HG02759 (cell line): ENCODE measurements around the gene RP9.
"Not testable (repeated sequence)": the region's sequence is repeated elsewhere in the genome, so short reads cannot be mapped to it uniquely, and the experiment has no call there.

Experiments
- ATAC-seq: cut with Tn5 transposase; IDR thresholded peaks from one replicate; pipeline ENCODE4 v1.9.1; 2021; ENCODE audit warnings: mild to moderate bottlenecking, moderate library complexity; ENCODE audit not compliant: unreplicated experiment

RP9 gene

DNA sequence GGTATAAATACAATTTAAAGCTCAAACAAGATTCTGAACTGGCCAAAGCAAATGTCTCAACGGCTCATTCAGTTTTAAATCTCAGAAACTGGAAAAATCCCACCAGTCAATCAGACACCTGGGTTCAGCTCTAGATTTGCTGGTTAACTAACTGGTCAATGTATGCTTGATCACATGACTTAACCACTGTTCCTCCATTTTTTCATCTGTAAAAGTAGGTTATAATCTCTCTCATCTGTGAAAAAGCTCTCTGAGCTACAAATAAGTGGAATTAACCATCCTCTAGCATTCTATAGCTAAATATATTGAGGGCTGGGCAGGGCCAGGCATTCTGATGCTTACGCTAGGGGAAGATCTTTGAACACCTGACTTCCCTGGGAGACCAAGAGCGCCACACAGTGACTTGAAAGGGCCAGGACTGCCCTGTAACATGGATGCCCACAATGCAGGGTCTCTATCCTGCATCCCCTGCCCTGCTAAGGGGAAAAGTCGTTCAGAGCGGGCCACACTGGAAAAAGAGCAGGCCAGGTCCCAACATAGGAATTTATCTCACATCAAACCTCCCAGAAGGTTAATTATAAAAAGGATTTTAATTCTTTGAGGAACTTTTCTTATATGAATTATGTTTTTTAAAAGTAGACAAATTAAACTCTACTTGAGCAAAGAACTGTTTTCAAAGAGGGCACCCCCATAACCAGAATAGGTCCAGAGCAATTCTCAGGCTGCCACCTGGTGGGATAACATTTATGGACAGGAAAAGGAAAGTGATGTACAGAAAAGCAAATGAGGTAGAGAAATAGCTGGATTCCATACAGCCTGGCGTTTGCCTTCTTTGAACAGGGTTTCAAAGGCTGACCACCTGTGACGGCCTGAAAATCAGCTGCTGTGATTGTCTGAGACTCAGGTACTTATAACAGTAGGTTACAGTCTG lies 1.8 kb downstream of the RP9 start:
- ATAC-seq: peak; percentile 33

GRCh38 chr7:33101906-33102305 lies 7.3 kb downstream of the RP9 start:
- no peak for ATAC-seq

DNA sequence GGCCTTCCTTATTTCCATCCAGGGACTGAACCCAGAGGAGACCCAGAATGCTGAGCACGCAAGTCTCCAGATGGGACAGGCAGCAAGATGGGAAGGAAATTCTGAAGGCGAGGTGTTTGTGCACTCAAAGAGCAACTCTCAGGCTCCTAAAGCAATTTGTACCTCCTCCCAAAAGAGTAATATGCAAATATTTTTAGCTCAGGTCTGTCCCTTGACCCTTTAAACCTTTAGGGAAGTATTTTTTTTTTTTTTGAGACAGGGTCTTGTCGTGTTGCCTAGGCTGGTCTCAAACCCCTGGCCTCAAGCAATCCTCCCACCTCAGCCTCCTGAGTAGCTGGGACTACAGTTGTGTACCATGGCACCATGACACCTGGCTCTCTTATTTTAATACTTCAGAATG lies 8.4 kb downstream of the RP9 start:
- ATAC-seq: no peak

GRCh38 chr7:33099154-33099940 lies 9.9 kb downstream of the RP9 start:
- ATAC-seq: no peak

GRCh38 chr7:33094745-33095275 lies 14.4 kb downstream of the RP9 start:
- not testable (repeated sequence) for ATAC-seq

DNA sequence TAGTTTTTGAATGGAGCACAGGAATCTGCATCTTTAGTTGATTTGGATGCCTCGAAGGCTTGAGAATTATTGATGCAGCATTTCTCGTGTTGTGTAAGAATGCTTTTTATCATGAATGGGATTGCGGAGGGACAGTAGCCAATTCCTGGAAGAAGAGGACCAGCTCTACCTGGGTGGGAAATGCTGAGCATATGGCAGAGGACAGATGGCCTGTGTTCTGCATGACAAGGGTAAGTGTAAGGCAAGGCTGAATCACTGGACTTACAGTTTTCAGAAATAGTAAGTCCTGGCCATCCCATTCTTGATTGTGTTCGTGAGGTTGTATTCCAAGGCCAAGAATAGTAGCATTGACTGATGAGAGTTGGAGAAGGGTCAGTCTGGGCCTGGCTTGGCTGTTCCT lies 15.9 kb downstream of the RP9 start:
- no peak for ATAC-seq

- ATAC-seq: no peak
Observed at GRCh38 chr7:33091641-33092191, 17.5 kb downstream of the RP9 start.

- ATAC-seq: no peak
Observed at GRCh38 chr7:33091111-33091531, 18.1 kb downstream of the RP9 start.

DNA sequence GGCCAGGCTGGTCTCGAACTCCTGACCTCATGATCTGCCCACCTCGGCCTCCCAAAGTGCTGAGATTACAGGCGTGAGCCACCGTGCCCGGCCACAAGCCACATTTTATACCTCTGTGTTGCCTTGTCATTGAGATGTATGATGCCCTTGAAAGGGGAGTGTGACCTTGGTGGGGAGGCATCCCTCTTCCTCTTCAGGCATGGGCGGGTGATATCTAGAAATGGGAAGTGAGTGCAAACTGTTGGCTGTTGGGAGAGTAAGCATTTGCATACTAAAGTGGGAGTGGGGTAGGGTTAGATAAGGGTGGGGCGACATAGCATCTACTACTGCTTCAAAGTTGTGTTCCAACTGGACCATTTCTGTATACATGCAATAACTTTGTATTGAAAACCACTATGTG lies 20.1 kb downstream of the RP9 start:
- no peak for ATAC-seq

GRCh38 chr7:33087858-33088257 lies 21.3 kb downstream of the RP9 start:
- ATAC-seq: no peak

DNA sequence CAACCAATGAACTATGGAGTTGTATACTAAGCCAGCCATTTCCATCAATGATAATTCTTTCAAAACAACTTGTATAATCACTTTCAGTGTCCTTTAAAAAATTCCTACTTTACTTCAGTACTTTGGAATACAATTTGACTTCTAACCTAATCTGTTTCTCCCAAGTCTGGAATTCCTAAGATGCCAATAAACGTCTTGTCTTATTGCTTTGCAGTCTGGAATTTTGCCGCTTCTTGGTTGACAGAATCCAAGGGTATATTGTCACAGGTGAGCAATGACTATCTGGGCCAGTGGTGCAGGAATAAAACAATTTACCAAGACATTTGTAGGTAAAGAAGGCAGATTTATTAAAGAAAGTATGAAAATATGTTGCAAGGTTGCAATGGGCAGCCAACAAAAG lies 21.8 kb downstream of the RP9 start:
- no peak for ATAC-seq

DNA sequence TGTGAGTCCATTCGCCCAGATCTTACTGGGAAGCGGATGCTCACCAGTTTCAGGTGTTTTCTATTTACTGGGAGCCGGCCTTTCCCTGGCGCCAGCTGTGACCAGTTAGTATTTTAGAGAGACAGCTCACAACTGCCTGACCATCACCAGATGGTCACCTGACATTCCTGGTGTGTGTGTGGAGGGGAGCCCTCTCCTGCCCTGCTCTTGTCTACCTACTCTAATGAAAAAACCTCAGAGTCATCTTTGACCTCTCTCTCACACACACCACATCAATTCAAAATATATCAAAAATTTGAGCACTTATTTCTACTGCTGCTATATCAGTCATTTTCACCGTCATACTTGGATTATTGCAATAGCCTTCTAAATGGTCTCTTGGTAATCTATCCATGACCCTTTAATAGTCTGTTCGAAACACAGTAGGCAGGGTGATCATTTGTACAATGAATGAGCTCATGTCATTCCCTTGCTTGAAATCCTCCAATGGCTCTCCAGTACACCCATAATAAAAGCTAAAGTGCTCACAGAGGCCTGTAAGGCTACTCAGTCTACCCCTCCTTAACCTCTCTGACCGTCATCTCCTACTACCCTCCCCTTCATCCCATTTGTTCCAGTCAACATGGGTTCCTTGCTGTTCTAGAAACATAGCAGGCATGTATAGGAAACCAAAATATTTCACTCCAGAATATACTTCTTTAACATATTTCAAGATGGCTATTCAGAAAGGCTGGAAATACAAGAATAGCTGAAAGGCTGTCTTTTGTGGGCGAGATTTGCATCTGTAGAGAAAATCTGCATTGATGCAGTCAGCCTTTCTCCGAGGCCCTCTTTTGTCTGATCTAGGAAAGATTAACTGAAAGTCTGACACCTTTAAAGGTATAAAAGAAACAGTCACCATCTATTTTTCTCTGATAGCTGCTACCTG lies 29.2 kb downstream of the RP9 start:
- ATAC-seq: no peak

DNA sequence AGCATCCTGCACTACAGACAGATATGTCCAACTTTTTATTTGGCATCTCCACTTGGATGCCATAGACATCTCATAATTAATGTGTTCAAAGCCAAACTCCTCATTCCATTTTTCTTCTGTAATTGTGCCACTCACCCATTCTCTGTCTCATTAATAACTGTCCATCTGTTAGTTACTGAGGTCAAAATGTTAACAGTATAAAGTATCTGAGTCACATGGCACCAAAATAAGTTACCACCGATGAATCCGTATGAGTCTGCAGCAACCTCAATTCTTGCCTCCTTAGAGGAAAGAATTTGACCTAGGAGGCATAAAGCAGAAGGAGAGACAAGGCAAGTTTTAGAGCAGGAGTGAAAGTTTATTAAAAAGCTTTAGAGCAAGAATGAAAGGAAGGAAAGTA lies 30.1 kb downstream of the RP9 start:
- no peak for ATAC-seq

- ATAC-seq: peak; percentile 63
Observed at GRCh38 chr7:33076737-33077136, 32.5 kb downstream of the RP9 start.

DNA sequence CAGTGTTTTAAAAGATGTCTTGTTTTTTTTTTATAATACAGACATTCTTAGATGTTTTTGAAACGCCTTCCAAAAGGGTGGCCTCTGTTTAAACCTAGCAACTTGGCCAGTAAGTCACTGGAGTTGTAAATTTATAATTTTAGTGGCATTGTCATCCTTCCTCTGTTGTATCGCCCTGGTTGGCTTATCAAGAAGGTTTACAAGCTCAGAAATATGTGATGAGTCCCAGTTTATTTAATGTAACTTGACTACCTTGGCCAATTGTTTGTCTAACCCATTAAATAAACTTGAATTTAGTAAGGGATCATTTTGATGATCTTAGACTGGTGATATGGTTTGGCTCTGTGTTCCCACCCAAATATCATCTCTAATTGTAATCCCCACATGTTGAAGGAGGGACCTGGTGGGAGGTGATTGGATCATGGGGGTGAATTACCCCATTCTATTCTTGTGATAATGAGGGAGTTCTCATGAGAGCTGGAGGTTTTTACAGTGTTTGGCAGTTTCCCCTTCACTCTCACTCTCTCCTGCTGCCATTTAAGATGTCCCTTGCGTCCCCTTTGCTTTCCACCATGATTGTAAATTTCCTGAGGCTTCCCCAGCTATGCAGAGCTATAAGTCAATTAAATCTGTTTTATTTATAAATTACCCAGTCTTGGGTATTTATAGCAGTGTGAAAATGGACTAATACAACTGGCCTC lies 33.2 kb downstream of the RP9 start:
- no peak for ATAC-seq

GRCh38 chr7:33073243-33073642 lies 36.0 kb downstream of the RP9 start:
- no peak for ATAC-seq

DNA sequence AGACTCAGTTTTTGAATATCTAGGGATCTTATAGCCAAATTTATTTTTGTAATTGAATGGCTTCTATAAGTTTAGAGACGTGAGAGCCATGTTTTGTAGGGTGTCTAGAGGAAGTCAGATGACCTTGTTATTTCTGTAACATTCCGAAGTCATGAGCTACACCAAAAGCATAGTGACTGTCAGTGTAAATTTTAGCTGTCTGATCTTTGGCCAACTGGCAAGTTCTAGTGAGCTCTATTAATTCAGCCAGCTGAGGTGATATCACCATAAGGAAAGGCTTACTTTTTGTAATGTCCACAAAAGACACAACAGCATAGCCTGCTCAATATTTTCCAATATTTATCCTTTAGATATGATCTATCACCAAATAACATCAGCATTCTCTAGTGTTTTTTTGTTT lies 36.7 kb downstream of the RP9 start:
- ATAC-seq: no peak

GRCh38 chr7:33070831-33071230 lies 38.4 kb downstream of the RP9 start:
- ATAC-seq: no peak

GRCh38 chr7:33070277-33070676 lies 38.9 kb downstream of the RP9 start:
- no peak for ATAC-seq

- no peak for ATAC-seq
Observed at GRCh38 chr7:33067921-33068320, 41.3 kb downstream of the RP9 start.
